SK-N-SH (cell line): Measurements from ENCODE around the gene KTN1. TPM values are rescaled to one million over a fixed set of nuclear protein-coding genes. Genes with fewer than 3 reads are reported as not detected.
A peak's percentile ranks its signal among the peaks of the same experiment; 100 is the strongest.

Source experiments
- CTCF ChIA-PET: fragments of 300-600, 350-600 bp; formaldehyde crosslinking; extraction: SDS; loops from one replicate; lab custom pipeline; 2021; lab: Yijun Ruan, JAX
- POLR2A ChIA-PET: fragments of 350-600 bp; sonication (Branson Sonifier 250); formaldehyde crosslinking; extraction: SDS; loops from one replicate; lab custom pipeline; 2020; ENCODE audit warnings: antibody characterized with exemption, inconsistent platforms; lab: Yijun Ruan, JAX
- DNase-seq: peaks from one replicate; pipeline ENCODE4 v3.0.0; 2012
- H2AFZ ChIP-seq: fragments of 200-600 bp; sonication (generic); 2 replicates; pipeline ENCODE4 v1.8.1; 2016; ENCODE audit warnings: antibody characterized with exemption, mild to moderate bottlenecking, low read depth
- H3F3A ChIP-seq: fragments of 200-600 bp; sonication (generic); replicated peaks from 2 replicates; pipeline ENCODE3; 2016; ENCODE audit warnings: antibody characterized with exemption, mild to moderate bottlenecking; ENCODE audit not compliant: insufficient read depth
- H3K27ac ChIP-seq, 2 experiments: fragments of 200-500 bp in 1 of 2; fragments of 200-600 bp in 1 of 2; sonication (Bioruptor generic) in 1 of 2; sonication (generic), shearing (Covaris generic) in 1 of 2; 2 replicates each; pipeline versions ENCODE4 v1.5.1 to v1.6.1; 2014 to 2016; ENCODE audit warnings: low read depth in 2 of 2, inconsistent platforms in 1 of 2, low read length in 1 of 2, mild to moderate bottlenecking in 1 of 2, mixed read lengths in 1 of 2
- H3K27me3 ChIP-seq: fragments of 200-600 bp; sonication (generic), shearing (Covaris generic); 2 replicates; pipeline ENCODE4 v1.6.1; 2016; ENCODE audit warnings: mixed run types; ENCODE audit not compliant: insufficient read depth
- H3K36me3 ChIP-seq, 2 experiments: fragments of 200-500 bp in 1 of 2; fragments of 200-600 bp in 1 of 2; sonication (Bioruptor generic) in 1 of 2; sonication (generic) in 1 of 2; replicated peaks in 1 of 2; 2 replicates each; pipeline versions ENCODE3 to v1.5.1; 2014 to 2016; ENCODE audit warnings: low read length in 1 of 2, mild to moderate bottlenecking in 1 of 2; ENCODE audit not compliant: insufficient read depth in 2 of 2, control insufficient read depth in 1 of 2
- H3K4me1 ChIP-seq, 2 experiments: fragments of 200-500 bp in 1 of 2; fragments of 200-600 bp in 1 of 2; sonication (Bioruptor generic) in 1 of 2; sonication (generic), shearing (Covaris generic) in 1 of 2; 2 replicates each; pipeline versions ENCODE4 v1.5.1 to v1.6.1; 2014 to 2016; ENCODE audit warnings: low read depth in 1 of 2, low read length in 1 of 2, mixed run types in 1 of 2; ENCODE audit not compliant: insufficient read depth in 2 of 2, control insufficient read depth in 1 of 2
- H3K4me2 ChIP-seq: fragments of 200-600 bp; sonication (generic), shearing (Covaris generic); 2 replicates; pipeline ENCODE4 v1.6.1; 2017; ENCODE audit warnings: mixed run types
- H3K4me3 ChIP-seq, 2 experiments: fragments of 200-500 bp in 1 of 2; fragments of 200-600 bp in 1 of 2; sonication (Bioruptor generic) in 1 of 2; sonication (generic), shearing (Covaris generic) in 1 of 2; 2 replicates each; pipeline versions ENCODE4 v1.5.1 to v1.8.1; 2014 to 2016; ENCODE audit warnings: low read depth in 2 of 2, inconsistent platforms in 1 of 2, low read length in 1 of 2, mild to moderate bottlenecking in 1 of 2, mixed read lengths in 1 of 2, moderate library complexity in 1 of 2
- H3K79me2 ChIP-seq: fragments of 200-600 bp; sonication (generic); 2 replicates; pipeline ENCODE4 v1.8.1; 2017; ENCODE audit warnings: mild to moderate bottlenecking; ENCODE audit not compliant: insufficient read depth
- H3K9ac ChIP-seq: fragments of 200-600 bp; sonication (generic); 2 replicates; pipeline ENCODE4 v1.6.1; 2017; ENCODE audit warnings: mixed run types
- H3K9me2 ChIP-seq: fragments of 200-600 bp; sonication (generic); 2 replicates; pipeline ENCODE4 v1.6.1; 2017; ENCODE audit warnings: mixed run types
- H3K9me3 ChIP-seq: fragments of 200-600 bp; sonication (generic); 2 replicates; pipeline ENCODE4 v1.6.1; 2017; ENCODE audit warnings: mixed run types, mild to moderate bottlenecking, moderate library complexity
- H4K20me1 ChIP-seq: fragments of 200-600 bp; sonication (generic); 2 replicates; pipeline ENCODE4 v1.6.1; 2017; ENCODE audit warnings: mild to moderate bottlenecking, mixed run types; ENCODE audit not compliant: insufficient read depth
- ELF1 ChIP-seq: IDR thresholded peaks from 2 replicates; pipeline ENCODE4 v1.4.0; 2012
- EP300 ChIP-seq, 2 experiments: IDR thresholded peaks; 2 replicates each; pipeline versions ENCODE4 v1.4.0 to v1.6.1; 2012; ENCODE audit warnings: borderline replicate concordance in 1 of 2, low read depth in 1 of 2, low read length in 1 of 2
- EZH2phosphoT487 ChIP-seq: fragments of 200-600 bp; sonication (generic); IDR thresholded peaks from 2 replicates; pipeline ENCODE4 v1.6.1; 2017; ENCODE audit warnings: low read depth, mixed run types, mild to moderate bottlenecking, antibody characterized with exemption, moderate library complexity, borderline replicate concordance
- FOSL2 ChIP-seq: IDR thresholded peaks from 2 replicates; pipeline ENCODE4 v1.4.0; 2012; ENCODE audit warnings: low read depth, mild to moderate bottlenecking, moderate library complexity, borderline replicate concordance
- FOXJ3 ChIP-seq: sonication (generic); formaldehyde crosslinking; IDR thresholded peaks from 2 replicates; pipeline ENCODE4 v1.5.1; 2020; ENCODE audit warnings: mild to moderate bottlenecking, missing genetic modification reagents
- FOXM1 ChIP-seq: IDR thresholded peaks from 2 replicates; pipeline ENCODE4 v1.4.0; 2012; ENCODE audit warnings: low read depth, mild to moderate bottlenecking
- GABPA ChIP-seq: IDR thresholded peaks from 2 replicates; pipeline ENCODE4 v1.4.0; 2012; ENCODE audit warnings: low read depth, mild to moderate bottlenecking
- MEF2A ChIP-seq: IDR thresholded peaks from 2 replicates; pipeline ENCODE4 v1.4.0; 2012; ENCODE audit warnings: low read depth, borderline replicate concordance
- MXI1 ChIP-seq: IDR thresholded peaks from 2 replicates; pipeline ENCODE4 v1.6.1; 2012; ENCODE audit warnings: mild to moderate bottlenecking, low read depth, low read length, improper control_type of control experiment
- NFIC ChIP-seq: IDR thresholded peaks from 2 replicates; pipeline ENCODE4 v1.4.0; 2012; ENCODE audit warnings: borderline replicate concordance
- NRF1 ChIP-seq: IDR thresholded peaks from 2 replicates; pipeline ENCODE4 v1.6.1; 2012; ENCODE audit warnings: low read depth, mild to moderate bottlenecking, low read length
- RAD21 ChIP-seq: IDR thresholded peaks from 2 replicates; pipeline ENCODE4 v1.6.1; 2012; ENCODE audit warnings: mild to moderate bottlenecking, low read length
- REST ChIP-seq: IDR thresholded peaks from 2 replicates; pipeline ENCODE4 v1.6.1; 2012; ENCODE audit warnings: mild to moderate bottlenecking, low read depth, low read length, moderate library complexity
- RFX5 ChIP-seq: IDR thresholded peaks from 2 replicates; pipeline ENCODE4 v1.6.1; 2012; ENCODE audit warnings: mild to moderate bottlenecking, improper control_type of control experiment, low read length
- SIN3A ChIP-seq: IDR thresholded peaks from 2 replicates; pipeline ENCODE4 v1.6.1; 2012; ENCODE audit warnings: low read depth, mild to moderate bottlenecking, low read length, moderate library complexity, borderline replicate concordance
- SMC3 ChIP-seq: IDR thresholded peaks from 2 replicates; pipeline ENCODE4 v1.6.1; 2012; ENCODE audit warnings: low read depth, low read length, improper control_type of control experiment
- USF1 ChIP-seq: IDR thresholded peaks from 2 replicates; pipeline ENCODE4 v1.4.0; 2012; ENCODE audit warnings: low read depth, borderline replicate concordance
- WGBS: methylation state at CpG from one replicate; pipeline ENCODE4 v1.1.6; 2017; ENCODE audit warnings: low lambda C conversion rate; 5-methylcytosine and 5-hydroxymethylcytosine counted together
- polyA plus RNA-seq, 3 experiments: library from polyadenylated mRNA; depleted of rRNA; stranded (reverse); fragments of >200 nt; gene quantifications; 2 replicates each; pipeline ENCODE4 v1.2.3, GENCODE V29; 2012
- TF ChIP-seq, protein P1 (sequence below): IDR thresholded peaks from 2 replicates; pipeline ENCODE4 v1.4.0; 2012; ENCODE audit warnings: low read depth
- TF ChIP-seq, protein P2 (sequence below): fragments of 150-350 bp; IDR thresholded peaks from 2 replicates; pipeline ENCODE4 v1.6.1; 2016; ENCODE audit warnings: mild to moderate bottlenecking, low read depth, low read length
- TF ChIP-seq, protein P3 (sequence below): fragments of 200-600 bp; sonication (generic); IDR thresholded peaks from 2 replicates; pipeline ENCODE4 v1.6.1; 2017; ENCODE audit warnings: antibody characterized with exemption, mild to moderate bottlenecking, moderate library complexity
- TF ChIP-seq, protein P4 (sequence below): fragments of 150-350 bp; IDR thresholded peaks from 2 replicates; pipeline ENCODE4 v1.6.1; 2017; ENCODE audit warnings: antibody characterized with exemption, low read length, low read depth, borderline replicate concordance

KTN1 gene
- polyA plus RNA-seq, 1 of the 3 experiments (the other 2 are of a cell fraction): 39.5 TPM

DNA sequence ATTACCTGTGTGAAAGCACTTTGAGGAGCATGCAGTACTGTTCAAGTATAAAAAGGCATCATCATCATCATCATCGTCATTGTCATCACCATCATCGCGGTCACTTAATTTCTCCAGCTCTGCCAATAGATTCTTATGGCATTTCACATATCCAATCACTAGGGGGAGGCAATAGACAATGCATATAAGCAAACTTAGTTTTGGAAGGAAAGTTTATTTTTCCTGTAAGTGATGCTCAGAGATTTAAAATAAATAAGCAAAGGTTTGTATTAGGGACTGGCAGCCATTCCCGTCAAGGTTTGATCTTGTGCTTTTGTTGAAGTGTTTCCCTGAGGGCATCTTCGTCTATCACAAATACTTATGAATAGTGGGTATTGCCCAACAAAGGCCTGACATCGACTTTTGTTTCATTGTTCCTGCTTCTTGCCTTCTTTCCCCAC lies 127.4 kb downstream of the KTN1 start:
- TF ChIP-seq NFIC (no peak), GABPA (no peak), ELF1 (no peak), FOSL2 (no peak), EZH2phosphoT487 (no peak), MXI1 (no peak), SMC3 (peak; percentile 40), SIN3A (no peak), FOXJ3 (CRISPR knock-in tag) (no peak), MEF2A (no peak), USF1 (no peak), RAD21 (peak; percentile 70), RFX5 (no peak), EP300 (IDR thresholded peaks at IDR 0.05; ENCODE audit: borderline replicate concordance in 1 of 2, low read depth in 1 of 2, low read length in 1 of 2) (no peak), FOXM1 (no peak), NRF1 (no peak), REST (no peak)
- TF ChIP-seq, protein P1, sequence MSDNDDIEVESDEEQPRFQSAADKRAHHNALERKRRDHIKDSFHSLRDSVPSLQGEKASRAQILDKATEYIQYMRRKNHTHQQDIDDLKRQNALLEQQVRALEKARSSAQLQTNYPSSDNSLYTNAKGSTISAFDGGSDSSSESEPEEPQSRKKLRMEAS: no peak
- TF ChIP-seq, protein P2, sequence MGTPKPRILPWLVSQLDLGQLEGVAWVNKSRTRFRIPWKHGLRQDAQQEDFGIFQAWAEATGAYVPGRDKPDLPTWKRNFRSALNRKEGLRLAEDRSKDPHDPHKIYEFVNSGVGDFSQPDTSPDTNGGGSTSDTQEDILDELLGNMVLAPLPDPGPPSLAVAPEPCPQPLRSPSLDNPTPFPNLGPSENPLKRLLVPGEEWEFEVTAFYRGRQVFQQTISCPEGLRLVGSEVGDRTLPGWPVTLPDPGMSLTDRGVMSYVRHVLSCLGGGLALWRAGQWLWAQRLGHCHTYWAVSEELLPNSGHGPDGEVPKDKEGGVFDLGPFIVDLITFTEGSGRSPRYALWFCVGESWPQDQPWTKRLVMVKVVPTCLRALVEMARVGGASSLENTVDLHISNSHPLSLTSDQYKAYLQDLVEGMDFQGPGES: no peak
- TF ChIP-seq, protein P3, sequence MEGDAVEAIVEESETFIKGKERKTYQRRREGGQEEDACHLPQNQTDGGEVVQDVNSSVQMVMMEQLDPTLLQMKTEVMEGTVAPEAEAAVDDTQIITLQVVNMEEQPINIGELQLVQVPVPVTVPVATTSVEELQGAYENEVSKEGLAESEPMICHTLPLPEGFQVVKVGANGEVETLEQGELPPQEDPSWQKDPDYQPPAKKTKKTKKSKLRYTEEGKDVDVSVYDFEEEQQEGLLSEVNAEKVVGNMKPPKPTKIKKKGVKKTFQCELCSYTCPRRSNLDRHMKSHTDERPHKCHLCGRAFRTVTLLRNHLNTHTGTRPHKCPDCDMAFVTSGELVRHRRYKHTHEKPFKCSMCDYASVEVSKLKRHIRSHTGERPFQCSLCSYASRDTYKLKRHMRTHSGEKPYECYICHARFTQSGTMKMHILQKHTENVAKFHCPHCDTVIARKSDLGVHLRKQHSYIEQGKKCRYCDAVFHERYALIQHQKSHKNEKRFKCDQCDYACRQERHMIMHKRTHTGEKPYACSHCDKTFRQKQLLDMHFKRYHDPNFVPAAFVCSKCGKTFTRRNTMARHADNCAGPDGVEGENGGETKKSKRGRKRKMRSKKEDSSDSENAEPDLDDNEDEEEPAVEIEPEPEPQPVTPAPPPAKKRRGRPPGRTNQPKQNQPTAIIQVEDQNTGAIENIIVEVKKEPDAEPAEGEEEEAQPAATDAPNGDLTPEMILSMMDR: peak; percentile 70
- TF ChIP-seq, protein P4, sequence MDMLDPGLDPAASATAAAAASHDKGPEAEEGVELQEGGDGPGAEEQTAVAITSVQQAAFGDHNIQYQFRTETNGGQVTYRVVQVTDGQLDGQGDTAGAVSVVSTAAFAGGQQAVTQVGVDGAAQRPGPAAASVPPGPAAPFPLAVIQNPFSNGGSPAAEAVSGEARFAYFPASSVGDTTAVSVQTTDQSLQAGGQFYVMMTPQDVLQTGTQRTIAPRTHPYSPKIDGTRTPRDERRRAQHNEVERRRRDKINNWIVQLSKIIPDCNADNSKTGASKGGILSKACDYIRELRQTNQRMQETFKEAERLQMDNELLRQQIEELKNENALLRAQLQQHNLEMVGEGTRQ: no peak
- CTCF ChIA-PET: interaction anchor here (1.7 to 2.3 kb wide), 3 partner anchors 10 to 767 kb away, joined by 5 to 7 read pairs (median 6); no protein-coding TSS in a partner anchor
- no peak overlapping the region for H3K4me3 ChIP-seq
- DNase-seq: no peak
- H3K79me2 ChIP-seq: no peaks in the 10 kb centered on the region
- H2AFZ ChIP-seq: no peak overlapping the region
- 72% methylated on average over 6 of the region's 6 CpGs for WGBS
- no peak overlapping the region for H3K9ac ChIP-seq
- no peaks in the 10 kb centered on the region for H4K20me1 ChIP-seq
- no peaks in the 10 kb centered on the region for H3K9me2 ChIP-seq
- no peaks in the 10 kb centered on the region; a peak in 1 of 4 replicates for H3K4me1 ChIP-seq
- no peaks in the 10 kb centered on the region for H3K36me3 ChIP-seq
- POLR2A ChIA-PET: no interaction called here
- H3K27ac ChIP-seq: no peak overlapping the region
- H3K4me2 ChIP-seq: no peak overlapping the region
- no peaks in the 10 kb centered on the region for H3K27me3 ChIP-seq
- H3F3A ChIP-seq: no peaks in the 10 kb centered on the region
- H3K9me3 ChIP-seq: no peaks in the 10 kb centered on the region
